OCI-LY3 (cell line): ENCODE results near the gene RBM44.

ENCODE experiments used
- EZH2phosphoT487 ChIP-seq: fragments of 200-600 bp; shearing (Covaris generic); IDR thresholded peaks from 2 replicates; pipeline ENCODE4 v1.6.1; 2018; ENCODE audit warnings: antibody characterized with exemption, mixed run types, low read depth
- TF ChIP-seq, protein P1 (sequence below): fragments of 200-600, 300-600 bp; sonication (generic); IDR thresholded peaks from 2 replicates; pipeline ENCODE4 v1.5.1; 2014; ENCODE audit warnings: antibody characterized with exemption, low read length, low read depth

DNA sequence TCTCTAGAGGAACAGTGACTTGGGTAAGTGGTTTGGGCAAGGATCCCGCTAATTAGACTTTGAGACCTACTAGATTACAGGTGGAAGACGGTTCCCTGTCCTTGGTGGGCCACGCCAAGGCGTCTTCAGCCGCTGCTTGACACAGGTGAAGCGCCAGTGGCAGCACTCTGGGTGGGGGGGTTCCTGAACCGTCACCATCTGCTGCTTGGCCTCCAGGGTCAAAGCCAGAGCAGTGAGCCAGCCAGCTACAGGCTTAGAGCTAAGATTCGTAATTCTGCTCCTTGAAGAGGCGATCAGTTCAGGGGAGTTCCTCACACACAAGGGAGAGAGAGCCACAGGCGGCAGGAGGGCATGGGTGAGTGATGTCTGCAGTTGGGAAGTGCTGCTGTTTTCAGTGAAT lies 39.4 kb upstream of the RBM44 start:
- TF ChIP-seq, protein P1, sequence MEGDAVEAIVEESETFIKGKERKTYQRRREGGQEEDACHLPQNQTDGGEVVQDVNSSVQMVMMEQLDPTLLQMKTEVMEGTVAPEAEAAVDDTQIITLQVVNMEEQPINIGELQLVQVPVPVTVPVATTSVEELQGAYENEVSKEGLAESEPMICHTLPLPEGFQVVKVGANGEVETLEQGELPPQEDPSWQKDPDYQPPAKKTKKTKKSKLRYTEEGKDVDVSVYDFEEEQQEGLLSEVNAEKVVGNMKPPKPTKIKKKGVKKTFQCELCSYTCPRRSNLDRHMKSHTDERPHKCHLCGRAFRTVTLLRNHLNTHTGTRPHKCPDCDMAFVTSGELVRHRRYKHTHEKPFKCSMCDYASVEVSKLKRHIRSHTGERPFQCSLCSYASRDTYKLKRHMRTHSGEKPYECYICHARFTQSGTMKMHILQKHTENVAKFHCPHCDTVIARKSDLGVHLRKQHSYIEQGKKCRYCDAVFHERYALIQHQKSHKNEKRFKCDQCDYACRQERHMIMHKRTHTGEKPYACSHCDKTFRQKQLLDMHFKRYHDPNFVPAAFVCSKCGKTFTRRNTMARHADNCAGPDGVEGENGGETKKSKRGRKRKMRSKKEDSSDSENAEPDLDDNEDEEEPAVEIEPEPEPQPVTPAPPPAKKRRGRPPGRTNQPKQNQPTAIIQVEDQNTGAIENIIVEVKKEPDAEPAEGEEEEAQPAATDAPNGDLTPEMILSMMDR = no peak
- no peak for TF ChIP-seq EZH2phosphoT487
